Neural cell (in vitro differentiated cells): ENCODE data around the gene SNX17.

Source experiments
- POLR2AphosphoS5 ChIP-seq: IDR thresholded peaks from 2 replicates; pipeline ENCODE4 v1.6.1; 2012
- RAD21 ChIP-seq: fragments of 450-650 bp; conservative IDR thresholded peaks from 2 replicates; pipeline ENCODE4 v1.6.1; 2014; ENCODE audit warnings: antibody characterized with exemption, mild to moderate bottlenecking, moderate library complexity
- SMC3 ChIP-seq: fragments of 450-650 bp; conservative IDR thresholded peaks from 2 replicates; pipeline ENCODE4 v1.6.1; 2014; ENCODE audit warnings: antibody characterized with exemption, mild to moderate bottlenecking, moderate library complexity; ENCODE audit not compliant: poor library complexity
- TF ChIP-seq, protein P1 (sequence below): fragments of 450-650 bp; IDR thresholded peaks from 2 replicates; pipeline ENCODE4 v1.5.1; 2014; ENCODE audit warnings: antibody characterized with exemption, mild to moderate bottlenecking, moderate library complexity; ENCODE audit not compliant: poor library complexity, severe bottlenecking

DNA sequence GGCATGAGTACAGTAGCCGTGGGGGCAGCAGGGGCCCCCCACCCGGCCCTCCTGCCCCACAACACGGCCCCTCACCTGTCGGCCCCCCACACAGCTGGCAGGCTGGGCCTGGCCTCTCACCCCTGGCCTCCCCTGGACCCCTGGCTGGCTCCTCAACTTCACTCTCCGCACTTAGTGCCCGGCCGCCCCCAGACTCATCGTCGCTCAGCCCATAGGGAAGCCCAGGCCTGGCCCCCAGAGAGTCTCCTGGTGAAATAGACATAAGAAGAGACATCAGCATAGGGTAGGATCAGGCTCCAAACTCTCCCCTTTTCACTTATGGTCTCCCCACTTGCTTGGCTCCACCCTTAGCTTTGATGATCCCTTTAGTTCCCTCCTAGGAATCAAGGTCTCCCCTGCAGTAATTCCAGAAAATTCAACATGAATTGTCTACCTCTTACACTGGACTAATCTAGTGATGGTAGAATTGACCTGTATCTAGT, 8.4 kb downstream of the SNX17 start:
- TF ChIP-seq, protein P1, sequence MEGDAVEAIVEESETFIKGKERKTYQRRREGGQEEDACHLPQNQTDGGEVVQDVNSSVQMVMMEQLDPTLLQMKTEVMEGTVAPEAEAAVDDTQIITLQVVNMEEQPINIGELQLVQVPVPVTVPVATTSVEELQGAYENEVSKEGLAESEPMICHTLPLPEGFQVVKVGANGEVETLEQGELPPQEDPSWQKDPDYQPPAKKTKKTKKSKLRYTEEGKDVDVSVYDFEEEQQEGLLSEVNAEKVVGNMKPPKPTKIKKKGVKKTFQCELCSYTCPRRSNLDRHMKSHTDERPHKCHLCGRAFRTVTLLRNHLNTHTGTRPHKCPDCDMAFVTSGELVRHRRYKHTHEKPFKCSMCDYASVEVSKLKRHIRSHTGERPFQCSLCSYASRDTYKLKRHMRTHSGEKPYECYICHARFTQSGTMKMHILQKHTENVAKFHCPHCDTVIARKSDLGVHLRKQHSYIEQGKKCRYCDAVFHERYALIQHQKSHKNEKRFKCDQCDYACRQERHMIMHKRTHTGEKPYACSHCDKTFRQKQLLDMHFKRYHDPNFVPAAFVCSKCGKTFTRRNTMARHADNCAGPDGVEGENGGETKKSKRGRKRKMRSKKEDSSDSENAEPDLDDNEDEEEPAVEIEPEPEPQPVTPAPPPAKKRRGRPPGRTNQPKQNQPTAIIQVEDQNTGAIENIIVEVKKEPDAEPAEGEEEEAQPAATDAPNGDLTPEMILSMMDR, result no peak
- TF ChIP-seq RAD21, result no peak
- no peak for TF ChIP-seq SMC3
- TF ChIP-seq POLR2AphosphoS5, result no peak
